Type B pancreatic cell (in vitro differentiated cells): ENCODE data around the gene KIZ. TPM values are rescaled to one million over a fixed set of nuclear protein-coding genes. Genes with fewer than 3 reads are reported as not detected.

ENCODE experiments used
- DNase-seq: peaks from one replicate; pipeline ENCODE4 v3.0.0; 2021; ENCODE audit warnings: mixed read lengths; ENCODE audit not compliant: unreplicated experiment; ENCODE audit errors: extremely low spot score
- H3K27ac Mint-ChIP-seq: 2 replicates; pipeline ENCODE4 v1.8.0; 2021; ENCODE audit warnings: mild to moderate bottlenecking, mixed read lengths
- H3K27me3 Mint-ChIP-seq: 2 replicates; pipeline ENCODE4 v1.8.0; 2021; ENCODE audit warnings: mixed read lengths
- H3K36me3 Mint-ChIP-seq: 2 replicates; pipeline ENCODE4 v1.8.0; 2021; ENCODE audit warnings: mixed read lengths
- H3K4me1 Mint-ChIP-seq: one replicate; pipeline ENCODE4 v1.8.0; 2021; ENCODE audit warnings: mixed read lengths; ENCODE audit not compliant: unreplicated experiment
- H3K4me3 Mint-ChIP-seq: 2 replicates; pipeline ENCODE4 v1.8.0; 2021; ENCODE audit warnings: mild to moderate bottlenecking, mixed read lengths
- H3K9me3 Mint-ChIP-seq: 2 replicates; pipeline ENCODE4 v1.8.0; 2021; ENCODE audit warnings: mixed read lengths
- CTCF ChIP-seq: fragments of 200-600 bp; sonication (generic); conservative IDR thresholded peaks from 2 replicates; pipeline ENCODE4 v1.5.0; 2021; ENCODE audit warnings: antibody characterized with exemption, mild to moderate bottlenecking
- total RNA-seq: library from RNA; stranded (reverse); gene quantifications from 2 replicates; pipeline ENCODE4 v1.2.1, GENCODE V29; 2021; ENCODE audit warnings: low replicate concordance

Gene KIZ
- total RNA-seq, 1 donor from 2014 or later = 15.5 TPM

GRCh38 chr20:21230686-21231085 is 104.8 kb downstream of the KIZ start:
- DNase-seq = no peak
- peaks cover 4% of the 10 kb centered on the region for H3K36me3 Mint-ChIP-seq
- H3K4me1 Mint-ChIP-seq = no peaks in the 10 kb centered on the region
- TF ChIP-seq CTCF = no peak
- H3K9me3 Mint-ChIP-seq = no peaks in the 10 kb centered on the region
- no peak overlapping the region for H3K27ac Mint-ChIP-seq
- H3K4me3 Mint-ChIP-seq = no peak overlapping the region
- peaks cover 13% of the 10 kb centered on the region for H3K27me3 Mint-ChIP-seq

GRCh38 chr20:21232546-21233280 is 106.8 kb downstream of the KIZ start:
- Mint-ChIP-seq H3K4me3 (no peak overlapping the region), H3K36me3 (peaks cover 4% of the 10 kb centered on the region), H3K27me3 (peaks cover 5% of the 10 kb centered on the region), H3K27ac (no peak overlapping the region), H3K4me1 (peaks cover 4% of the 10 kb centered on the region), H3K9me3 (no peaks in the 10 kb centered on the region)
- no peak for DNase-seq
- no peak for TF ChIP-seq CTCF

GRCh38 chr20:21234324-21234723 is 108.4 kb downstream of the KIZ start:
- DNase-seq = no peak
- H3K9me3 Mint-ChIP-seq = no peaks in the 10 kb centered on the region
- H3K27ac Mint-ChIP-seq = no peak overlapping the region
- H3K27me3 Mint-ChIP-seq = no peaks in the 10 kb centered on the region
- peaks cover 4% of the 10 kb centered on the region for H3K4me1 Mint-ChIP-seq
- H3K36me3 Mint-ChIP-seq = no peaks in the 10 kb centered on the region
- TF ChIP-seq CTCF = no peak
- no peak overlapping the region for H3K4me3 Mint-ChIP-seq

- Mint-ChIP-seq H3K27ac (no peak overlapping the region), H3K27me3 (no peaks in the 10 kb centered on the region), H3K36me3 (no peaks in the 10 kb centered on the region), H3K4me1 (peaks cover 4% of the 10 kb centered on the region), H3K9me3 (no peaks in the 10 kb centered on the region), H3K4me3 (no peak overlapping the region)
- no peak for DNase-seq
- no peak for TF ChIP-seq CTCF
Measured at GRCh38 chr20:21234806-21235483, 109.1 kb downstream of the KIZ start.

GRCh38 chr20:21235484-21236445 is 109.9 kb downstream of the KIZ start:
- no peak overlapping the region for H3K27ac Mint-ChIP-seq
- H3K36me3 Mint-ChIP-seq = no peaks in the 10 kb centered on the region
- no peaks in the 10 kb centered on the region for H3K9me3 Mint-ChIP-seq
- DNase-seq = no peak
- H3K4me3 Mint-ChIP-seq = no peak overlapping the region
- TF ChIP-seq CTCF = peak; percentile 85
- no peaks in the 10 kb centered on the region for H3K27me3 Mint-ChIP-seq
- H3K4me1 Mint-ChIP-seq = peaks cover 4% of the 10 kb centered on the region
